ENCODE measurements around the gene EXOG. TPM values are rescaled to one million over a fixed set of nuclear protein-coding genes. Genes with fewer than 3 reads are reported as not detected.

Gene EXOG
- total and polyA plus RNA-seq, 4 donors: 3.1 to 16.5 (median 11.1) TPM

GRCh38 chr3:38453075-38453912 is 42.8 kb upstream of the EXOG start, which contains the start of gene ACVR2B:
ACVR2B (plus strand) TSS chr3:38453890; CDS start chr3:38454323, 433 bp downstream.
- Histone ChIP-seq H3K36me3 (ENCODE audit: control insufficient read depth in 4 of 4, insufficient read depth in 4 of 4, low read length in 4 of 4) (no peaks in the 10 kb centered on the region), H3K4me3 (peak within 1 kb of the TSS; percentile 66), H3K4me1 (ENCODE audit: control insufficient read depth in 5 of 5, insufficient read depth in 5 of 5, low read length in 5 of 5) (peaks cover 0 to 18% (median 0%) of the 10 kb centered on the region in 5 donors), H3K9me3 (ENCODE audit: control insufficient read depth in 4 of 4, insufficient read depth in 3 of 4, low read length in 3 of 4) (no peaks in the 10 kb centered on the region), H3K27ac (ENCODE audit: low read depth in 1 of 2, low read length in 1 of 2) (peak within 1 kb of the TSS; percentile 91), H3K27me3 (ENCODE audit: control insufficient read depth in 3 of 3, insufficient read depth in 3 of 3, low read length in 2 of 3) (no peaks in the 10 kb centered on the region), H3K9ac (ENCODE audit: insufficient read depth in 1 of 2, low read length in 2 of 2) (peak within 1 kb of the TSS in 1 of 2 donors; percentile 44)
- TF ChIP-seq CTCF (IDR thresholded peaks at IDR 0.05; ENCODE audit: control extremely low read depth, extremely low read depth): no peak
- WGBS, 2 donors: 7 to 10% methylated on average over 38 to 48 of the region's 48 CpGs
- ATAC-seq (ENCODE audit: insufficient read depth, low FRiP score) (peak; percentile 68), DNase-seq (peak; percentile 89 to 95 (median 93))

- ATAC-seq (ENCODE audit: insufficient read depth, low FRiP score) (no peak), DNase-seq (no peak)
- Histone ChIP-seq H3K4me3 (peak overlapping the region; percentile 66), H3K36me3 (ENCODE audit: control insufficient read depth in 4 of 4, insufficient read depth in 4 of 4, low read length in 4 of 4) (no peaks in the 10 kb centered on the region), H3K27ac (ENCODE audit: low read depth in 1 of 2, low read length in 1 of 2) (peak overlapping the region; percentile 91), H3K4me1 (ENCODE audit: control insufficient read depth in 5 of 5, insufficient read depth in 5 of 5, low read length in 5 of 5) (peaks cover 0 to 24% (median 2%) of the 10 kb centered on the region in 5 donors), H3K9ac (ENCODE audit: insufficient read depth in 1 of 2, low read length in 2 of 2) (no peak overlapping the region), H3K27me3 (ENCODE audit: control insufficient read depth in 3 of 3, insufficient read depth in 3 of 3, low read length in 2 of 3) (no peaks in the 10 kb centered on the region), H3K9me3 (ENCODE audit: control insufficient read depth in 4 of 4, insufficient read depth in 3 of 4, low read length in 3 of 4) (no peaks in the 10 kb centered on the region)
- no peak for TF ChIP-seq CTCF (IDR thresholded peaks at IDR 0.05; ENCODE audit: control extremely low read depth, extremely low read depth)
- WGBS, 2 donors: 0 to 1% methylated on average over 11 to 36 of the region's 36 CpGs
These were observed 42.3 kb upstream of the EXOG start for GRCh38 chr3:38453913-38454177.

- no peak for TF ChIP-seq CTCF (IDR thresholded peaks at IDR 0.05; ENCODE audit: control extremely low read depth, extremely low read depth)
- no peaks in the 10 kb centered on the region for H3K27me3 ChIP-seq (ENCODE audit: control insufficient read depth in 3 of 3, insufficient read depth in 3 of 3, low read length in 2 of 3)
- H3K4me3 ChIP-seq: peak overlapping the region; percentile 66
- H3K36me3 ChIP-seq (ENCODE audit: control insufficient read depth in 4 of 4, insufficient read depth in 4 of 4, low read length in 4 of 4): no peaks in the 10 kb centered on the region
- peaks cover 0 to 29% (median 5%) of the 10 kb centered on the region in 5 donors for H3K4me1 ChIP-seq (ENCODE audit: control insufficient read depth in 5 of 5, insufficient read depth in 5 of 5, low read length in 5 of 5)
- peak; percentile 21 to 46 (median 35) for DNase-seq
- peak overlapping the region; percentile 91 for H3K27ac ChIP-seq (ENCODE audit: low read depth in 1 of 2, low read length in 1 of 2)
- WGBS, 2 donors: 1% methylated on average over 53 to 78 of the region's 78 CpGs
- peak; percentile 27 for ATAC-seq (ENCODE audit: insufficient read depth, low FRiP score)
- H3K9me3 ChIP-seq (ENCODE audit: control insufficient read depth in 4 of 4, insufficient read depth in 3 of 4, low read length in 3 of 4): no peaks in the 10 kb centered on the region
- H3K9ac ChIP-seq (ENCODE audit: insufficient read depth in 1 of 2, low read length in 2 of 2): peak overlapping the region in 1 of 2 donors; percentile 44
These were observed 41.8 kb upstream of the EXOG start for GRCh38 chr3:38454178-38454883.

Data from lung (tissue), 12 donors.